GM19328 (cell line): ENCODE measurements around the gene SIRPD.
"Not testable (repeated sequence)": the region's sequence is repeated elsewhere in the genome, so short reads cannot be mapped to it uniquely, and the experiment has no call there.

Experiments
- ATAC-seq: cut with Tn5 transposase; IDR thresholded peaks from one replicate; pipeline ENCODE4 v1.9.1; 2021; ENCODE audit warnings: mild to moderate bottlenecking, moderate library complexity; ENCODE audit not compliant: unreplicated experiment

The SIRPD gene

GRCh38 chr20:1497371-1497770 lies 60.1 kb downstream of the SIRPD start:
- not testable (repeated sequence) for ATAC-seq

GRCh38 chr20:1496930-1497329 lies 60.6 kb downstream of the SIRPD start:
- no peak for ATAC-seq

GRCh38 chr20:1494436-1494835 lies 63.1 kb downstream of the SIRPD start:
- ATAC-seq = no peak

- no peak for ATAC-seq
These were observed 64.0 kb downstream of the SIRPD start for GRCh38 chr20:1493536-1493935.

GRCh38 chr20:1491860-1492642 lies 65.5 kb downstream of the SIRPD start:
- ATAC-seq = no peak

- ATAC-seq = no peak
These were observed 66.1 kb downstream of the SIRPD start, which contains the start of gene SIRPB2 for GRCh38 chr20:1491281-1491840. SIRPB2 (minus strand) TSS chr20:1491420; CDS start chr20:1491359, 61 bp downstream.

GRCh38 chr20:1490643-1491195 lies 66.8 kb downstream of the SIRPD start:
- ATAC-seq = no peak

- ATAC-seq = no peak
These were observed 67.6 kb downstream of the SIRPD start for GRCh38 chr20:1489764-1490436.

- no peak for ATAC-seq
These were observed 68.2 kb downstream of the SIRPD start for GRCh38 chr20:1489325-1489724.

- no peak for ATAC-seq
These were observed 70.9 kb downstream of the SIRPD start for GRCh38 chr20:1486566-1486965.

- no peak for ATAC-seq
These were observed 72.9 kb downstream of the SIRPD start for GRCh38 chr20:1484438-1485116.
